Omental fat pad (tissue), 4 donors: ENCODE results near the gene DALRD3. TPM values are rescaled to one million over a fixed set of nuclear protein-coding genes. Genes with fewer than 3 reads are reported as not detected.
"Not testable (repeated sequence)": the region's sequence is repeated elsewhere in the genome, so short reads cannot be mapped to it uniquely, and the experiment has no call there.

Source experiments
- ATAC-seq: fragments of 150-250 bp; one replicate; pipeline ENCODE4 v1.9.1; 2016; ENCODE audit warnings: mild to moderate bottlenecking, moderate library complexity; ENCODE audit not compliant: low FRiP score
- DNase-seq: peaks from one replicate; pipeline ENCODE4 v3.0.0-alpha.2; 2019; ENCODE audit warnings: low spot score
- total RNA-seq, 4 donors: library from RNA; depleted of rRNA; stranded (reverse); fragments of >200 nt; gene quantifications; one replicate each; pipeline ENCODE4 v1.1.0, GENCODE V29; 2016
- TF ChIP-seq, protein P1 (sequence below), 3 donors: fragments of 450-650 bp; IDR thresholded peaks; one replicate each; pipeline ENCODE4 v1.5.1; 2016 to 2017; ENCODE audit warnings: antibody characterized with exemption in 3 of 3, mild to moderate bottlenecking in 3 of 3, moderate library complexity in 2 of 3

The DALRD3 gene
- total RNA-seq, 4 donors from 2014 or later, result 15.3 to 36.9 (median 30.9) TPM

DNA sequence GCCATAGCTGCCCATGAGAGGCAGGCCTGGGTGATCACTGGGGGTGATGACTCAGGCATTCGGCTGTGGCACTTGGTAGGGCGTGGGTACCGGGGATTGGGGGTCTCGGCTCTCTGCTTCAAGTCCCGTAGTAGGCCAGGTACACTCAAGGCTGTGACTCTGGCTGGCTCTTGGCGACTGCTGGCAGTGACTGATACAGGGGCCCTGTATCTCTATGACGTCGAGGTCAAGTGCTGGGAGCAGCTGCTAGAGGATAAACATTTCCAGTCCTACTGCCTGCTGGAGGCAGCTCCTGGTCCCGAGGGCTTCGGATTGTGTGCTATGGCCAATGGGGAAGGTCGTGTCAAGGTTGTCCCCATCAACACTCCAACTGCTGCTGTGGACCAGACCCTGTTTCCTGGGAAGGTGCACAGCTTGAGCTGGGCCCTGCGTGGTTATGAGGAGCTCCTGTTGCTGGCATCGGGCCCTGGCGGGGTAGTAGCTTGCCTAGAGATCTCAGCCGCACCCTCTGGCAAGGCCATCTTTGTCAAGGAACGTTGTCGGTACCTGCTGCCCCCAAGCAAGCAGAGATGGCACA lies 5.9 kb downstream of the DALRD3 start:
- ATAC-seq (no peak), DNase-seq (no peak)
- TF ChIP-seq, protein P1, sequence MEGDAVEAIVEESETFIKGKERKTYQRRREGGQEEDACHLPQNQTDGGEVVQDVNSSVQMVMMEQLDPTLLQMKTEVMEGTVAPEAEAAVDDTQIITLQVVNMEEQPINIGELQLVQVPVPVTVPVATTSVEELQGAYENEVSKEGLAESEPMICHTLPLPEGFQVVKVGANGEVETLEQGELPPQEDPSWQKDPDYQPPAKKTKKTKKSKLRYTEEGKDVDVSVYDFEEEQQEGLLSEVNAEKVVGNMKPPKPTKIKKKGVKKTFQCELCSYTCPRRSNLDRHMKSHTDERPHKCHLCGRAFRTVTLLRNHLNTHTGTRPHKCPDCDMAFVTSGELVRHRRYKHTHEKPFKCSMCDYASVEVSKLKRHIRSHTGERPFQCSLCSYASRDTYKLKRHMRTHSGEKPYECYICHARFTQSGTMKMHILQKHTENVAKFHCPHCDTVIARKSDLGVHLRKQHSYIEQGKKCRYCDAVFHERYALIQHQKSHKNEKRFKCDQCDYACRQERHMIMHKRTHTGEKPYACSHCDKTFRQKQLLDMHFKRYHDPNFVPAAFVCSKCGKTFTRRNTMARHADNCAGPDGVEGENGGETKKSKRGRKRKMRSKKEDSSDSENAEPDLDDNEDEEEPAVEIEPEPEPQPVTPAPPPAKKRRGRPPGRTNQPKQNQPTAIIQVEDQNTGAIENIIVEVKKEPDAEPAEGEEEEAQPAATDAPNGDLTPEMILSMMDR (IDR thresholded peaks at IDR 0.05), result no peak

- TF ChIP-seq, protein P1 (IDR thresholded peaks at IDR 0.05), result no peak
- ATAC-seq, result no peak
- no peak for DNase-seq
Observed at GRCh38 chr3:49009396-49009795, 9.0 kb downstream of the DALRD3 start.

DNA sequence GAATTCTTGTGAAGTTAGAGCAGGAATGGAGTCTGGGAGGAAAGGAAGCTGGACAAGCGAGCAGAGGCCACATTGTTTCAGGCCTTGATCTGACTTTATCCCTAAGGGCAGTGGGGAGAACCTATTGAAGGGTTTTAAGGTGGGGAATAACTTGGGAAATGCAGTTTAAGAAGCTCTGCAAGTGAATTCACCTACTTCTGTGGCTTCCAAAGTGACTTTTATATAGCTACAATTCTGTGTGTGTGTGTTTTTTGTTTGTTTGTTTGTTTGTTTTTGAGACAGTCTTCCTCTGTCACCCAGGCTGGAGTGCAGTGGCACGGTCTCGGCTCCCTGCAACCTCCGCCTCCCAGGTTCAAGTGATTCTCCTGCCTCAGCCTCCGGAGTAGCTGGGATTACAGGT lies 9.8 kb downstream of the DALRD3 start:
- not testable (repeated sequence) for DNase-seq, ATAC-seq

DNA sequence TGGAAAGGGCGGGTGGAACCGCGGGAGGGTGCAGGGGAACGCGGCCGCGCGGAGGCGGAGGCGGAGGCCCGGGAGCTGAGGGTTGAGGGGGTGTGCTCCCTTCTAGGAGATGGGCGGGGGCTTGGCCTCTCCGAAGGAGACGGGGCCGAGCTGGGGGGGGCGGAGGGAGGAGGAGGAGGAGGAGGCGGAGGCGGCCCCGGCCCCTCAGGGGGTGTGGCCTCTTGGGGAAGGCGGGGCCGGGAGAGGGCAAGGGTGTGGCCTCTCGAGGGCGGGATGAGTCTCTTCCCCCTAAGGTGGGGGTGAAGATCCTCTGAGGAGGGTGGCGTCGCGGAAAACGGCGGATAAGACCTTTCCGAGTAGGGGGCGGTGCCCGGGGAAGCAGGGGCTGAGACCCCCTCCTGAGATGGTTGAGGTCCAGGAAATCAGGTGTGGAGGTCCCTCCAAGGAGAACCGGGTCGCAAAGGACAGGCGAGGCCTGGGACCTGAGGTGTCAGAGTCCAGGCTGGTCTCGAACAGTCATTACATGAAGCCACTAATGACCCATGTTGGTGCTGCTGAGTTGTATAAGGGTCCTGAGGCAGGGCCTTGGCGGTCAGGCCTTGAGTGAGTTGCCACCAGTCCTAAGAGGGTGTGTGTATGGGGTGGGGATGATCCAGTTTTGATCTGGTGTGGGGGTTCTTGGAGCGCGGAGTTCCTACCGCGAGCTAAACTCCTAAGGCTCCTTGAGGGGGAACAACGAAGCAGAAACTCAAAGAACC lies 10.4 kb downstream of the DALRD3 start:
- ATAC-seq, result peak; percentile 72
- TF ChIP-seq, protein P1 (IDR thresholded peaks at IDR 0.05), result no peak
- no peak for DNase-seq

- ATAC-seq (peak; percentile 92), DNase-seq (peak; percentile 93)
- TF ChIP-seq, protein P1 (IDR thresholded peaks at IDR 0.05), result no peak
Observed at GRCh38 chr3:49007068-49007770, 11.2 kb downstream of the DALRD3 start, which contains the start of gene WDR6. Gene WDR6, plus strand, starts transcription at chr3:49007391. Its CDS starts 41 bp downstream, at chr3:49007432.

DNA sequence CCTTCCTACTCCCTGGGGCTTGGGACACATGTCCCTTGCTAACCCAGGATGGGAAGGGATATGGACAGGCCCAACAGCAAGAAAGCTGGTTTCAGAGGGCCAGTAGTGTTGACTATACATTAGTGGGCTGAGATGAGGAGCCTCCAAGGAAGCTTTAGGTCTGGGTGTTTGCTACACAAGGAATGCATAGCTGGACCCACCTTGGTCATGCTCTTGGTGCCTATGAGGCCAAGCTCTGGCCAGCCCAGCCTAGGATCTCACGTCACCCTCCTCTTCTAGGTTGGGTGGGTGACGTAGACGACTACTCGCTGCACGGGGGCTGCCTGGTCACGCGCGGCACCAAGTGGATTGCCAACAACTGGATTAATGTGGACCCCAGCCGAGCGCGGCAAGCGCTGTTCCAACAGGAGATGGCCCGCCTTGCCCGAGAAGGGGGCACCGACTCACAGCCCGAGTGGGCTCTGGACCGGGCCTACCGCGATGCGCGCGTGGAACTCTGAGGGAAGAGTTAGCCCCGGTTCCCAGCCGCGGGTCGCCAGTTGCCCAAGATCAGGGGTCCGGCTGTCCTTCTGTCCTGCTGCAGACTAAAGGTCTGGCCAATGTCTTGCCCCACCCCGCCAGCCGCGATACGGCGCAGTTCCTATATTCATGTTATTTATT lies 11.8 kb downstream of the DALRD3 start:
- peak; percentile 29 for ATAC-seq
- DNase-seq, result no peak
- TF ChIP-seq, protein P1 (IDR thresholded peaks at IDR 0.05), result no peak

DNA sequence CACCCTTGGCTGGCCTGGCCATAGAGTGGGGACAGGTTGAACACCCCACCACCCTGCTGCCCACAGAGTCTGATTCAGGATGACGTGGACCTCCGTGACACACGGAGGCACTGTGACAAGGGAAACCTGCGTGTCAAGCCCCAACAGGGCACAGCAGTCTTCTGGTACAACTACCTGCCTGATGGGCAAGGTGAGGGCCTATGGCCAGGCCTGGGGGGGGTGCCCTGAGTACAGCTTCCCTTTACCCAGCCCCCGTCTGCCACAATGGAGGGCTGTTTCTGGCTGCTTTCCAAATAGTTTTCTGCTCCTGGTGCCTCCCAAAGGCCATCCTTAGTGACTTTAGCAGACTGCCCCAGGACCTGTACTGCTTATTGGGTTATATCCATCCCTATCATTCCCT lies 12.4 kb downstream of the DALRD3 start:
- no peak for ATAC-seq
- DNase-seq, result no peak
- TF ChIP-seq, protein P1 (IDR thresholded peaks at IDR 0.05), result no peak
